HTERT RPE-1 (cell line): ENCODE data around the gene MYH6.
"Not testable (repeated sequence)": the region's sequence is repeated elsewhere in the genome, so short reads cannot be mapped to it uniquely, and the experiment has no call there.

Experiments used
- in situ Hi-C: fragments of 300-500 bp; cut with MboI; formaldehyde crosslinking; loops from 4 replicates; pipeline ENCODE4 v1.14.3; 2020; ENCODE audit warnings: low sequenced_read_pairs

MYH6 gene

DNA sequence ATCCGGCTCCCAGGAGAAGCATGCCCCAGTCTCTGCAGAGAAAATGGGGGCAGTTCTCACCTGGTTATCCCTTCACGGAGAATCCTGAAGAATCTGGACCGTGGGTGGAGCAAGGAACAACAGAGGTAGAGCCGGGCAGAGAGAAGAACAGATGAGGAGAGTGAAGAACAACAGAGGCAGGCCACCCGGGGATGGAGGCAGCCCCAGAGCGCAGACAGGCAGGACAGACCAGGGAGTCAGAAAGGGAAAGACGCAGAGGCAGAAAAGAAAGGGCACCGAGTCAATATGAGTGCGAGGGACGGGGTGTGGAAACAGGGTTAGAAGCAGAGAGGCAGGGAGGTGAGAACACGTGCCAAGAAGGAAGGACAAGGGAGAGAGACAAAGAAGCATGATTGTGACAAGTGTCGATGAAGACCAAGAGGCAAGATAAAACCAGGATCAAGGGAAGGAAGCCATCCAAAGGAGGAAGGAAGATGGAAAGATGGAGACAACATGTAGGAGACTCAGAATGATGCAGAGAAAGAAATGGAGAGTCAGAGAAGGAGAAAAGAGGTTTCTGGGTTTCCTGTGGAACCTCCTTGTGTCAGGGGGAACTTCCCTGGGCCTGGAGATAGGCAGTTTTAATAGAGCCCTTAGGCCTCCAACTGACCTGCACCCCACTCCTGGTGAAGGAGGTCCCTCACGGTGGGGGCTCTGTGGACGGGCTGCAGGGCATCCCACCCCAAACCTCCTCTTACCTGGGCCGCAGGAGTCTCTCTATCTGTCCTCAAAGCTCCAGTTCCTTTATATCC is at the start of gene MYH6:
Gene MYH6 (minus strand): TSS at position 758 of the 791 bp plus-strand sequence. CDS start 1,050 bp downstream, outside the sequence.
- in situ Hi-C loops, result no loop called here

DNA sequence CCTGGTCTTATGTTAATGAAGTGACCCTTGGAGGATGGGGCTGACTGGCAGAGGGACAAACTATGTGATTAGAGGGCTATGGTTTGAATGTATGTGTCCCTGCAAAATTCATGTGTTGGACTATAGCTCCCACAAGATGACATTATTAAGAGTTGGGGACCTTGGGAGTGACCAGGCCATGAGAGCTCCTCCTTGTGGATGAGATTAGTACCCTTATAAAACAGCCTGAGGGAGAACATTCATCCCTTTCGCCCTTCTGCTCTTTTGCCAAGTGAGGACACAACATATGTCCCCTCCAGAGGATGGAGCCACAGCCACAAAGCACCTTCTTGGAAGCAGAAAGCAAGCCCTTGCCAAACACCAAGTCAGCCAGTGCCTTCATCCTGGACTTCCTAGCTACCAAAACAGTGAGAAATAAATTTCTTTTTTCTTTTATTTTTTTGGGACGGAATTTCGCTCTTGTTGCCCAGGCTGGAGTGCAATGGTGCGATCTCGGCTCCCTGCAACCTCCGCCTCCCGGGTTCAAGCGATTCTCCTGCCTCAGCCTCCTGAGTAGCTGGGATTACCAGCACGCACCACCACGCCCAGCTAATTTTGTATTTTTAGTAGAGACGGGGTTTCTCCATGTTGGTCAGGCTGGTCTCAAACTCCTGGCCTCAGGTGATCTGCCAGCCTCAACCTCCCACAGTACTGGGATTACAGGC is 49.0 kb upstream of the MYH6 start:
- in situ Hi-C loops, result not testable (repeated sequence)

DNA sequence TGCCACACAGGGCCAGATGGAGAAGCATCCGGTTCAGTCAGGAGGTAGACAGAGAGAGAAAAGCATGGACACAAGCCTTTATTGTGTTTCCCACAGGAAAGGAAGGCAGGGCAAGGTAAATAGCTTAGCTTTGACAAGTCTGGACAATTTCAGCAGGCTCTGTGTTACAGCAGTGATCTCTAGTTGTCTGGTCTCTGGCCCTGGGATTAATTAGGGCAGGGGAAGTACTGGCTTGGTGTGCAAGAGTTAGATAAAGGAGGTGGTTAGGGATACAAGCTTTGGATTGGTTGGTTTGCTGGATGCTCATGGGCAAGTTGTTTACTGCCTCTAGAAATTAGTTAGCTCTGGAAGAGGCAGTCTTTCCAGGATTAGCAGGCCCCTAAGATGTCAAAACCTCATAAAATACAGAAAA is 46.4 kb upstream of the MYH6 start:
- in situ Hi-C loops, result no loop called here

DNA sequence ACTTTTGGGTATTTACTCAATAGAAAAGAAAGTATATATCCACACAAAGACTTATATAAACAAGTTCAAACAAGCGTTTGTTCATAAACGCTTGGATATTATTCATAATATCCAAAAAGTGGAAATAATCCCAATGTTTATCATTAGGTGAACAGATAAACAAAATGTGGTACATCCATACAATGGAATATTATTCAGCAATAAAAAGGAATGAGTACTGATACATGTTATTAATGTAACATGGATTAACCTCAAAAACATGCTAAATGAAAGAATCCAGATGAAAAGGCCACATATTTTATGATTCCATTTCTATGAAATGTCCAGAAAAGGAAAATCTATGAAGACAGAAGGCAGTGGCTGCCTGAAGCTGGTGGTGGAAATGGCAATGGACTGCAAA is 44.2 kb upstream of the MYH6 start:
- in situ Hi-C loops, result no loop called here

DNA sequence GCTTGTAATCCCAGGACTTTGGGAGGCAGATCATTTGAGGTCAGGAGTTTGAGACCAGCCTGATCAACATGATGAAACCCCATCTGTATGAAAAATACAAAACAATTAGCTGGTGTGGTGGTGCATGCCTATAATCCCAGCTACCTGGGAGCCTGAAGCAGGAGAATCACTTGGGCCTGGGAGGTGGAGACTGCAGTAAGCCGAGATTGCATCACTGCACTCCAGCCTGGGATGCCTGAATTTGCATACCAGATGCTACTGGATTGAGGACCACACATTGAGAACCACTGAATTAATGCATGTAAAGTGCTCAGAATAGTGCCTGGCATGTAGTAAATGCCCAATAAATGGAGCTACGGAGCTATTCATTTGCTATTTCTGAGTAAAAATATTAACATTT is 42.3 kb upstream of the MYH6 start:
- in situ Hi-C loops, result no loop called here

DNA sequence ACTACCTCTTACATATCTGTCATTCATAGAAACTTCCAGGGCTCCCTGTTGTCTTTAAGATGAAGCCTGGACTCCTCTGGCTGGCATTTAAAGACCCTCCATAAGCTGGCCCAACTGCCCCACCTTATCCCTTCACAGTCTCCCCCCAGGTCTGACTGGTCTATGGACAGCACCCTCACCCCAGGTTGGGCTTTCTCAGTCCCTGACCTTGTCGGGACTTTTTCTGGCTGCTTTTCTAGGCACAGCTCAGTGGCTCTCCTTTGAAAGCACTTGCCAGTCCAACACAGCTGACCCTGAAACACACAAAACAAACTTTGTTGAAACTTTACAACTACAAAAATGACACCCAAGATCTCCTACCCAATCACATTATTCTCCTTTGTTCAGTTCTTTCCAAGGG is 41.2 kb upstream of the MYH6 start:
- in situ Hi-C loops, result no loop called here

DNA sequence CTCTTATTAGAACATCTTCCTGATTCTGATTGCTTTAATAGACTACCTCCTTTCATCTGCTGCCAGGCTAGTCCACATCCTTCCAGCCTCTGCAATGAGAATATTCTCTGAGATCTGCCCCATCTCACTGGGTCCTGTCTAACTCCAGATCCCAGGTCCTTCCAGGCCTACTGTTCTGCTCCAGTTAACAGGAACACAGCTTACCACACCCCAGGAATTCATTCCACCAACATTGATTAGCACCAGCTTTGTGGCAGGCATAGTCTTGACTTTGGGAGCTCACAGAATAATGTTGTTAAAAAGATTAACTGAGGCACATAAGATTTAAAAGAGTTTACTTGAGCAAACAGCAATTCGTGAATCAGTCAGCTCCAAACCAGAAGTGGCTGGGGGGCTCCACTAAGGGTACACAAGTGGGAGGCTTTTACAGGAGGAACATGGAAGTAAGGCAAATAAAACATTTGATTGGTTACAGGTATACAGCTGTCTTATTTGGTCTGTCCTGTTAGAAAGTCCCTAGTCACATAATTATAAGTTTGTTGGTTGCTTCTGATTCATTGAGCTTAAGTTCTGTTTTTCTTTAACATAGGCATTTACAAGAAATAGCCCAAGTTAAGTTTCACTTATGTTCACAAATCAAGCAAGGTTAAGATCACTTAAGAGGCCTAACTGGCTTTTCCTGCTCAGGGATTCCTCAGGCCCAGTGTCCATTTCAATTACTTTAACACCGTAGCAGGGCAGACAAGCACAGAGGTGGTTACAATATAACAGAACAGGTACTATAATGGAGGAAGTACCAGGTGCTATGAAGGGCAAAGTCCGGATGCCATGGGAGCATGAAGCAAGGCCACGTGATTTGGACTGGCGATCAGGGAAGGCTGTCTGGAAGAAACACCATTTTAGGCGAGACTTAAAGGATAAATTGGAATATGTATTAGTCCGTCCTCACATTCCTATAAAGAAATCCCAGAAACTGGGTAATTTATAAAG is 39.6 kb upstream of the MYH6 start:
- in situ Hi-C loops, result no loop called here

DNA sequence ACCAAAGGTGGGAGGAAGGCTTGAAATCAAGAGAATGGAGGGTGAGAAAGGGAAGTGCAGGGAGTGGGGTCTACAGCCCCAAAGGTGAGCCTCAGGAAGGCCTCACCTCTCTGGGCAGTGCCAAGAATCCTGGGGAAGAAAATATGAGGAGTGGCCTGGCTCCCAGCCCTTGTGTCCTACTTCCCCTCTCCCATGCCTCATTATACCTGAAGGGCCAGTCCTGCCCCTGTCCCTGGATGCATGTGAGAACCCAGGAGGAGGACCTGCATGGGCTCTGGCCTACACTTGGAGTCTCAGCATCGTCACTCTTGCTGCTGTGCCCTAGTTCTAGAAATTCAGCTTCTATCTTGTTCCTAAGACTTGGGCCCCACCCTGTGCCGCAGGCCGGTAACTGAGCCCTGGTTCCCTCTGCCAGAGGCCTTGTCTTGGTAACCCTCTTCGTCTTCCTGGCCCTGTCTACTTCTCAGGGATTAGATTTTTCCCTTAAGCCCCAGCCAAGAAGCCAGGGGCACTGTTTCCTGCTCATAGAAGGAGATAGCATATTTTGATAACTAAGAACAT is 38.3 kb upstream of the MYH6 start:
- in situ Hi-C loops, result no loop called here

DNA sequence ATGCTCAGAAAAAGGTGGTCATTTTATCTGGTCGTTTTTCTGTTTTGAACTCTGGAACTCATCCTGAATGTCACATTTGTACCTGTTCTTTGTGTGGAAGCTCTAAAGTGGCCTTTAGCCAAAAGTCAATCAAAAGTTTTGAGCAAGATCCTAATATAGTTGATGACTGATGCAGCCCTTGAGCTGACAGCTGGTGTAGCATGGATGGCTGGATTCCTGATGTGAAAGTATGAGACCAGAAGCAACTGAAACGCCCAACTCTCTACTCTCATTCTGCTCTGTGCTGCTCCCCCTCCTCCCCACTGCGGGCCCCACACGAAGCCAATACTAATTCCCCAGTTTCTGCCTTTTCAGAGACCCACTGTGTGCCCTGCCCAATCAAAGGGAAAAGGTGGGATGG is 37.7 kb upstream of the MYH6 start:
- in situ Hi-C loops, result no loop called here

DNA sequence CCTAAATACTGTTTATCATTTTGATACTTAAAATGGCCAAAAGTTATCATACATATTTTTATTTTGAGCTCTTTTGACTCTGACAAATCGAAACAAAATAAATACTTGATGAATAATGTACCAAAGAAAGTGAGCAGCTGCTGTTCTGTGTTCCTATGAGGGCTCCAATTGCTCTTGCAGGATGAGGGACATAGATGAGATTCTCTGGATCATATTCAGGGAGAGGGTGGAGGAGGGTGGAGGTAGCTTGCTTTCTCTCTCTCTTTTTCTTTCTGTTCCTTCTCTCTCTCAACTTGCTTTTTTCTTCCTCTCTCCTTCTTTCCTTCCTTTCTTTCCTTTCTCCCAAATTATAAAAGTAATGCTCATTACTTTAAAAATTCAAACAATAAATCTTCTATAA is 36.2 kb upstream of the MYH6 start:
- in situ Hi-C loops, result no loop called here

DNA sequence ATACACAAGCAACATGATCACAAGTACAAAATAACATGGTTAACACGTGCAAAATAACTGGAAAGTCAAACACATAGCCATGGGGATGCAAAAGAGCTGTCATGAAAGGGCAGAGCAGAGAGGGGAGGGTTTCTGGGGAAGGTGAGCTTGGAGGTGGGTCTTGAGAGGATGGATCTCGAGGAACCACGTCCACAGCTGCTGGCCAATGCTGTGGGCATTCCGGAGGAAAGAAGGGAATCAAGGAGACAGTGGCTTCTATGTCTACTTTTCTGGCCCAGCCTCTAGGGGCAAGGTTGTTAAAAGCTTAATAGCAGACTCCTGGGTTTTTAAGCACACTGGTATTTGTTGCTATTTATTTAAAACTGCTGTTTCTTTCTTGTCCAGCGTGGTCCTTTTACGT is 35.8 kb upstream of the MYH6 start:
- in situ Hi-C loops, result no loop called here

DNA sequence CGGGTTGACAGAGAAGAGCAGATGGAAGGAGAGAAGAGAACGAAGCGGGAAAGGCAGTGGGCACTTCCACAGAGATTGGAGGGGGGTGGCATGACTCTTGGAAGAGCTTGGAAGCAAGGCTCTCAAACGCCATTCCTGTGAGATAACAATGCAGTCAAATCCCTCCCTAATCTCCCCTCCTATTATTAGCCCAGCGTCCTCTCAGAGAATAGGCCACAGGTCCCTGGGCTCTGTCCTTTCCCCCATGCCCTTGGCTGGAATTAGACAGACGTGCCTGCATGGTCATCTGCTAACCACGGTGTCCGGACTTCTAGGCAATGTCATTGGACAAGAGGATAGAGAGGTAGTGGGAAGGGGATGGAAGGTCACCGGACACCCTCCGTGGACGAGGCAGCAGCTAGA is 35.3 kb upstream of the MYH6 start:
- in situ Hi-C loops, result no loop called here

DNA sequence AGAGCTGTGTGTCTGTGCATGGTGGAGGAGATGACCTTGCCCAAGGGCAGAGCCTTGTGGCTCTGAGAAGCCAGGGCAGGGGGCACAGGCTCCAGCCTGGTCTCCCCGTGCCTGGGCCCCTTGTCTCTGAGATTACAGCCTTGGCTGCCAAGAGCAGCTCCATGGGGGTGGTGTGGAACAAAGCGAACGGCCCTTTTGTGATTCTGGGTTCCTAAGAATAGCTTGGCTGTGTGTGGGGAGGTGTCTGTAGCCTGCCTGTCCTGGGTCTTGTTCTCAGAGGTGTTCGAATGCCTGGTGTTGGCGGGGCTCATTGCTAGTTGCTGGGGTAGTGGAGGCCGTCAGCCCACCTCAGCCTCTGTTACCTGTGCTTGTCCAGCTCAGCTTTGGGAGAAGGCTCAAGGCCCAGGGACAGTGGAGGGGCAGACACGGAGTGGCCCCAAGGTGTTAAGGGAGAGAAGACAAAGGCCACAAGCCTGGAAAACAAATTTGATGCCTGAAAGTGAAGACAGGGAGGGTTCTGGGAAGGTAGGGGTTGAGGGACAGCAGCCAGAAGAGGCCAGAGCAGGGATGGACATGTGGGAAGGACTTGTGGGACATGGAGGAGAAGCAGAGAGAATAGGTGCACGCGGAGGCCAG is 34.8 kb upstream of the MYH6 start:
- in situ Hi-C loops, result no loop called here

DNA sequence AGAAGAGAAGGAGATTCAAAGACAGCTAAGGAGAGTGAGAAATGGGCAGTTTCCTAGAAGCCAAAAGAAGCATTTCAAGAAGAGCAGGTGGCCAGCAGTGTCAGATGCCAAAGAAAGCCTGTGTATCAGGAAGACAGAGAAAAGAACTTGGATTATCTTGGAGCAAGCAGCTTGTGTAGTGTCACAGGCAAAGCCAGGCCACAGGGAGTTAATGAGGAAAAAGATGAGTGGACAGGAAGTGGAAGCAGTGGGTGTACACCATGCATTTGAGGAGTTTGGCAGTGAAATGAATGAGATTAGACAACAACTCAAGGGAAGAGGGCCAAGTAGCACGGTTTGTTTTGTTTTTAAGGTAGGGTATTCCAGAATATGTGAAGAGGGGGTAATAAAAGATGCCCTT is 33.0 kb upstream of the MYH6 start:
- in situ Hi-C loops, result no loop called here

DNA sequence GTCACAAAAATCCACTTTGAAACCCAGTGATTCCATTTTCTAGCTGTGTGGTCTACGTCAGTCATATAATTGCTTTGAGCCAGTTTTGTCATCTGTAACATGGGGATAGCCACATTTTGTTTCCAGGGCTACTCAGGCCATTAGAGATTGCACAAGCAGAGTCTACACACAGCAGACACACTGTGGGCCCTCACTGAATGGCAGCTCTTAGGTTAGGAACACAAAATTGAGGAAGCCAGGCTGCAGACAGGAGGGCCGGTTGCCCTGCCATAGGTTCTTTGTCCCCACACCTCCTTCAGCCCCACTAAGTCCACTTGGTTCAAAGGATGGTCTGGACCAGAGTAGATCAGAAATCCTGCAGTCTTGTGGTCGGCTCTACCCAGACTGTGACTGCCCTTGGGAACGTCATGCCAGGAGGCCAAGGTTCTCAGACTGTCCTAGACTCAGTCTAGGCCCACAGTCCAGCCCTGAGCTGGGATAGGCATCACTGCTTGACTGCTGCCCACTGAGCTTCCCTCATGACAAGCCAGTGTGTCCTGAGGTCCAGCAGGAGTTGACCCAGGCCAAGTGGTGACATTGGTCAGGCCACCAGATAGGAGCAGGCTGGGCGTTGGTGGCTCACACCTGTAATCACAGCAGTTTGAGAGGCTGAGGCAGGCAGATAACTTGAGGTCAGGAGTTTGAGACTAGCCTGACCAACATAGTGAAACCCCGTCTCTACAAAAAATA is 31.2 kb upstream of the MYH6 start:
- in situ Hi-C loops, result no loop called here

DNA sequence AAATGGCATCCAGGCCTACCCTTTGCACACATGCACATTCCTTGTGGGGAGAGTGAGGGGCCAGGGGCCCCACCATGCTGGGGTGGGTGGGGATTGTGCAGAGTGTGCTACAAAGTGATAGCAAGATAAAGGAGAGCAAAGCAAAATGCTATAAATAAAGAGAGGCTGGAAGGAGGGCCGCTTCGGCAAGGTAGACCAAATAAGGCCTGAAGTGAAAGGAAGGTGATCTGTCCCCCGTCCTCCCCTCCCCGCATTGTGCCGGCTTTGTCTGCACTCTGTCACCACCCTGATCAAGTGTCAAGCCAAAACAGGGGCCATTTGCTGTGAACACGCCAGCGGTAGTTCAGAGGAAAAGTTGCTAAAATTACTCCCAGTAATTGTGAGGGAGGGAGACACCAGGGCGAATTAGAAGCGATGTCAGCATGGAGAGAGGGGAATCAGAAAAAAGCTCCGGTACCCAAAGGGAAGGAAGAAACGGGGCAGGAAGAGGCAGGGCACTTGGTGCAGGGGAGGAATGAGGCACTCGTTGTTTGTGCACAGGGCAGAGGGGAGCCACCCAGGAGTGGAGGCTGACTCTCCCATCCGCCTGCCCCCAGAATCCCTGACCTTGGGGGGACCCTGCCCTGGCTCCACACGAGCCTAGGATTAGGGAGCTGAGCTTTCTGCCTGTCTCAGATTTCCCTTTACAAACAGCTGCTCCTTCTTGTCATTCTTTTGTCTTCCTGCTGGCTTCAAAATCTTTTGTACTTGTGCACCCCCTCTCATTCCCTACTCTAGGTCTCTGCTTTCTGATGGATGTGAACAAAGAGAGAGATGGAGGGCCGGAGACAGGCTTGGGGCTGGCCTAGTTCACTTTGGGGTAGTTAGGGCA is 30.3 kb upstream of the MYH6 start:
- in situ Hi-C loops, result no loop called here

DNA sequence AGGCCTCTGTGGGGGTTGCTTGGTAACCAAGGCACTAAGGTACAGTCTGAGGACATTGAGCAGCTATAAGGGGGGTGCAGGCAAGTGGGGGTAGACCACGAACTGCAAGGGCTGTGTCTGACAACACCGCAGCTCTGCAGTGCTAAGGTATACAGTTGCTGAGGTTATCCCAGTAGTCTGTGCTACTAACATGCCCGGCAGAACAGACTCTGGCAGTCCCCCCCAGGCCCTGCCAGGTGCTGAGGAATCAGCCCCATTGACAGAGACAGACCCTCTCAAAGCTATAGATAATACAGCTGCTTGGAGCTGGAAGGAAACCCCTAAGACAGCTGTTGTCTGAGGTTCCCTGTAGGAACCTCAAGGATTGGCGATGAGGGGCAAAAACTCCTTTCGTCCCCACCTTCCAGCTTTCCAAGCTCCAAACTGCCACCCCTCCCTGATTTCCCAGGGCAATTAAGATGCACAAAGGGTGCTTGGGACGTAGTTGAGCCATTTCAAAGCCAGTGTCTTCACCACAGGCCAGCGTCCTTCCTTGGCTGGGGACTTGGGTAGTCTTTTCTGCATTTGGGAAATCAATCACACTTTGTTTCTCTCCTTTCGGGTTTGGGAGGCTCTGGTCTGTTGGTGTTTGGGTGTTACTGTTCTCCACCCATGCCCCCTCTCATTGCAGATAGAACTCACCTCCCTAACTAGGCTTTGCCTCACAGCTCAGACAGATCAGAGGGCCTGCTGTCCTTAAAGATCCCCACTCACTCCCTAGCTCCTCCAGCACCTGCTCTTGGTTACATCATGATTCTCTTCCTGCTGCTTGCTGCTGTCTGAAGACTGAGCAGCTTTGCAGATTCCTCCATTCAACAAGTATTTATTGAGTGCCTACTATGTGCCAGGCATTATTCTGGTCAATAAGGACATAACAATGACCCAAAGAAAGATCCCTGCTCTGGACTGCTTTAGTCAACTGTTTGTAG is 29.3 kb upstream of the MYH6 start:
- in situ Hi-C loops, result no loop called here
